Gastrocnemius medialis (tissue), 4 donors: ENCODE measurements around the gene STPG4.

Source experiments
- CTCF ChIP-seq, 5 experiments: fragments of 450-650 bp in 3 of 5; fragments of 200-600 bp in 2 of 5; sonication (generic) in 2 of 5; IDR thresholded peaks in 4 of 5; conservative IDR thresholded peaks in 1 of 5; 1 replicate in 4 of 5; 2 replicates in 1 of 5; pipeline ENCODE4 v1.5.1; 2016 to 2019; ENCODE audit warnings: antibody characterized with exemption in 5 of 5, mild to moderate bottlenecking in 3 of 5, moderate library complexity in 3 of 5
- POLR2A ChIP-seq, 2 donors: fragments of 450-650 bp; IDR thresholded peaks; one replicate each; pipeline ENCODE4 v1.6.1; 2017; ENCODE audit warnings: antibody characterized with exemption in 2 of 2, mild to moderate bottlenecking in 2 of 2, moderate library complexity in 2 of 2

- TF ChIP-seq POLR2A (IDR thresholded peaks at IDR 0.05) (no peak), CTCF (IDR thresholded peaks at IDR 0.05 in 4 of 5, conservative IDR thresholded peaks at IDR 0.05 in 1 of 5) (no peak)
These were observed 27.1 kb downstream of the STPG4 start for GRCh38 chr2:47127862-47128543.
